HG03039 (cell line): ENCODE measurements around the gene SLC35F3.

Experiments used
- ATAC-seq: cut with Tn5 transposase; IDR thresholded peaks from one replicate; pipeline ENCODE4 v1.9.1; 2021; ENCODE audit warnings: mild to moderate bottlenecking, moderate library complexity; ENCODE audit not compliant: unreplicated experiment

The SLC35F3 gene

GRCh38 chr1:233909195-233909594, 4.7 kb downstream of the SLC35F3 start:
- no peak for ATAC-seq

- ATAC-seq = no peak
Observed at GRCh38 chr1:233912447-233912846, 8.0 kb downstream of the SLC35F3 start.

GRCh38 chr1:233912909-233913308, 8.4 kb downstream of the SLC35F3 start:
- ATAC-seq = no peak

- ATAC-seq = no peak
Observed at GRCh38 chr1:233916706-233917105, 12.2 kb downstream of the SLC35F3 start.

GRCh38 chr1:233919786-233920185, 15.3 kb downstream of the SLC35F3 start:
- no peak for ATAC-seq

GRCh38 chr1:233928123-233928522, 23.6 kb downstream of the SLC35F3 start:
- ATAC-seq = no peak

GRCh38 chr1:233933339-233933738, 28.9 kb downstream of the SLC35F3 start:
- ATAC-seq = no peak

GRCh38 chr1:233935297-233935868, 30.9 kb downstream of the SLC35F3 start:
- ATAC-seq = no peak

GRCh38 chr1:233936422-233936821, 31.9 kb downstream of the SLC35F3 start:
- ATAC-seq = no peak

- ATAC-seq = no peak
Observed at GRCh38 chr1:233936842-233937241, 32.4 kb downstream of the SLC35F3 start.

- ATAC-seq = no peak
Observed at GRCh38 chr1:233938476-233938875, 34.0 kb downstream of the SLC35F3 start.

- ATAC-seq = no peak
Observed at GRCh38 chr1:233939451-233939850, 35.0 kb downstream of the SLC35F3 start.

- no peak for ATAC-seq
Observed at GRCh38 chr1:233940908-233941307, 36.4 kb downstream of the SLC35F3 start.

GRCh38 chr1:233944601-233945000, 40.1 kb downstream of the SLC35F3 start:
- no peak for ATAC-seq

- ATAC-seq = no peak
Observed at GRCh38 chr1:233945573-233945972, 41.1 kb downstream of the SLC35F3 start.

GRCh38 chr1:233945979-233946378, 41.5 kb downstream of the SLC35F3 start:
- ATAC-seq = no peak

- no peak for ATAC-seq
Observed at GRCh38 chr1:233946724-233947123, 42.2 kb downstream of the SLC35F3 start.

- no peak for ATAC-seq
Observed at GRCh38 chr1:233951804-233952203, 47.3 kb downstream of the SLC35F3 start.

- no peak for ATAC-seq
Observed at GRCh38 chr1:233957691-233958090, 53.2 kb downstream of the SLC35F3 start.

GRCh38 chr1:233959102-233959501, 54.6 kb downstream of the SLC35F3 start:
- no peak for ATAC-seq

GRCh38 chr1:233959971-233960370, 55.5 kb downstream of the SLC35F3 start:
- ATAC-seq = no peak

GRCh38 chr1:233960386-233960785, 55.9 kb downstream of the SLC35F3 start:
- no peak for ATAC-seq

GRCh38 chr1:233962878-233963277, 58.4 kb downstream of the SLC35F3 start:
- ATAC-seq = no peak
